ENCODE results near the gene TNFRSF14. TPM values are rescaled to one million over a fixed set of nuclear protein-coding genes. Genes with fewer than 3 reads are reported as not detected.

Gene TNFRSF14
- polyA plus RNA-seq, 2 of the 4 experiments (the other 2 are of a cell fraction), result 0.16 to 0.25 TPM

DNA sequence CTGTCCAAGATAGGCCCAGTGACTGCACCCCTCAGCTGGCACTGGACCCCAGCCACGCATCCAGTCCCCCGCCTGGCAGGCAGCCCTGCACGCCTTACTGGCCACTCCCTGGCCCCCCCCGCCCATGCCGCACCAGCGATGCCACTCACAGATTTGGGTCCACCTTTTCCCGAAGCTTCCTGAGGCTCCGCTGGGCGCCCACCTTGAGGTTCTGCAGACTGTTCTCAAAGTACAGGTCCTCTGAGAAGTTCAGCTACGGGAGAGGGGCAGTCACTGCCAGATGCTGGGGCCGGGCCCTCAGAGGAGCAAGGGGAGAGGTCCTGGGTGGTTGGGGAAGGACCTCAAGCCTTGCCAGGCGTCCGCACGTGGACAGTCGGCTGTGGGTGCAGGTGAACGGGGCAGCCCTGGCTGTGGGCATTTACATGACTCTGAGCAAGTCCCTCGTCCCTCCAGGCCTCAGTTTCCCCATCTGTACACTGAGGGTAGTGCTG lies 38.5 kb downstream of the TNFRSF14 start (continued):
- TF ChIP-seq, protein P1, sequence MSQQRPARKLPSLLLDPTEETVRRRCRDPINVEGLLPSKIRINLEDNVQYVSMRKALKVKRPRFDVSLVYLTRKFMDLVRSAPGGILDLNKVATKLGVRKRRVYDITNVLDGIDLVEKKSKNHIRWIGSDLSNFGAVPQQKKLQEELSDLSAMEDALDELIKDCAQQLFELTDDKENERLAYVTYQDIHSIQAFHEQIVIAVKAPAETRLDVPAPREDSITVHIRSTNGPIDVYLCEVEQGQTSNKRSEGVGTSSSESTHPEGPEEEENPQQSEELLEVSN (IDR thresholded peaks at IDR 0.05; ENCODE audit: borderline replicate concordance, low read depth), result no peak
- TF ChIP-seq ZC3H11A (IDR thresholded peaks at IDR 0.05) (no peak), ESRRA (IDR thresholded peaks at IDR 0.05; ENCODE audit: borderline replicate concordance, low read length) (no peak), CHD4 (IDR thresholded peaks at IDR 0.05; ENCODE audit: borderline replicate concordance) (no peak), POLR2A (IDR thresholded peaks at IDR 0.05; ENCODE audit: low read length) (no peak), NPAS2 (CRISPR knock-in tag; IDR thresholded peaks at IDR 0.05; ENCODE audit: borderline replicate concordance) (no peak)
- TF ChIP-seq, protein P2, sequence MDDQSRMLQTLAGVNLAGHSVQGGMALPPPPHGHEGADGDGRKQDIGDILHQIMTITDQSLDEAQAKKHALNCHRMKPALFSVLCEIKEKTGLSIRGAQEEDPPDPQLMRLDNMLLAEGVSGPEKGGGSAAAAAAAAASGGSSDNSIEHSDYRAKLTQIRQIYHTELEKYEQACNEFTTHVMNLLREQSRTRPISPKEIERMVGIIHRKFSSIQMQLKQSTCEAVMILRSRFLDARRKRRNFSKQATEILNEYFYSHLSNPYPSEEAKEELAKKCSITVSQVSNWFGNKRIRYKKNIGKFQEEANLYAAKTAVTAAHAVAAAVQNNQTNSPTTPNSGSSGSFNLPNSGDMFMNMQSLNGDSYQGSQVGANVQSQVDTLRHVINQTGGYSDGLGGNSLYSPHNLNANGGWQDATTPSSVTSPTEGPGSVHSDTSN (IDR thresholded peaks at IDR 0.05), result no peak
- TF ChIP-seq, protein P3, sequence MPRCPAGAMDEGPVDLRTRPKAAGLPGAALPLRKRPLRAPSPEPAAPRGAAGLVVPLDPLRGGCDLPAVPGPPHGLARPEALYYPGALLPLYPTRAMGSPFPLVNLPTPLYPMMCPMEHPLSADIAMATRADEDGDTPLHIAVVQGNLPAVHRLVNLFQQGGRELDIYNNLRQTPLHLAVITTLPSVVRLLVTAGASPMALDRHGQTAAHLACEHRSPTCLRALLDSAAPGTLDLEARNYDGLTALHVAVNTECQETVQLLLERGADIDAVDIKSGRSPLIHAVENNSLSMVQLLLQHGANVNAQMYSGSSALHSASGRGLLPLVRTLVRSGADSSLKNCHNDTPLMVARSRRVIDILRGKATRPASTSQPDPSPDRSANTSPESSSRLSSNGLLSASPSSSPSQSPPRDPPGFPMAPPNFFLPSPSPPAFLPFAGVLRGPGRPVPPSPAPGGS (IDR thresholded peaks at IDR 0.05), result no peak

DNA sequence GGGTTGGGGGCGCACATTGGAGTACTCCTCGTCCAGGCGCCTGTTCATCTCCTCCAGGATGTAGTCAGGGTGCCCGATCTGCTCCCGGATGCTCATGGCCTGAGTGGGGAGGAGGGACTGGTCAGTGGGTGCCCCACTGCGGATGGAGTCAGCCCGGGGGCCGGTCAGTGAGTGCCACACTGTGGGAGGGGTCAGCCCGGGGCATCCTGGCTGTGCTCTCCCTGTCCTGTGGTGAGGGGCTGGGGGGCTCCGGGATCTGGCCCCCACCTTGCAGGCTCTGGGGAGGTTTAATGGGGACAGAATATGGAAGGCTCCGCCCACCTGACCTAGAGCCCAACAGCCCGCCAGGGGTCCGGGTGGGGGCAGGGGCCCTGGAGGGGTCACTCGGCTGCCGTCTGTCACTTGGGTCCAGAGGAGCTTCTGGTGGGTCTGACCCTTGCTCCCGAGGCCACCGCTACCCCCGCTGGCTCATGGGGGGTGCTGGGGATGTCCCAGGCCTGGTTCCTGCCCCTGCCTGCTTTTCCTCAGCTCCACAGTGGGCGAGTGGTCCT lies 39.2 kb downstream of the TNFRSF14 start:
- H3K4me2 ChIP-seq, result no peak overlapping the region
- H3K9me3 ChIP-seq, result no peaks in the 10 kb centered on the region
- H3K4me3 ChIP-seq, result no peak overlapping the region
- WGBS (ENCODE audit: missing lambda C conversion rate), result 40% methylated on average over 7 of the region's 19 CpGs
- TF ChIP-seq, protein P4, sequence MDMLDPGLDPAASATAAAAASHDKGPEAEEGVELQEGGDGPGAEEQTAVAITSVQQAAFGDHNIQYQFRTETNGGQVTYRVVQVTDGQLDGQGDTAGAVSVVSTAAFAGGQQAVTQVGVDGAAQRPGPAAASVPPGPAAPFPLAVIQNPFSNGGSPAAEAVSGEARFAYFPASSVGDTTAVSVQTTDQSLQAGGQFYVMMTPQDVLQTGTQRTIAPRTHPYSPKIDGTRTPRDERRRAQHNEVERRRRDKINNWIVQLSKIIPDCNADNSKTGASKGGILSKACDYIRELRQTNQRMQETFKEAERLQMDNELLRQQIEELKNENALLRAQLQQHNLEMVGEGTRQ (IDR thresholded peaks at IDR 0.05), result no peak
- no peak for TF ChIP-seq MAFK (IDR thresholded peaks at IDR 0.05; ENCODE audit: partially characterized antibody)
- TF ChIP-seq RARB (CRISPR knock-in tag; IDR thresholded peaks at IDR 0.05), result no peak
- no peak for TF ChIP-seq NPAS2 (CRISPR knock-in tag; IDR thresholded peaks at IDR 0.05; ENCODE audit: borderline replicate concordance)
- TF ChIP-seq, protein P5, sequence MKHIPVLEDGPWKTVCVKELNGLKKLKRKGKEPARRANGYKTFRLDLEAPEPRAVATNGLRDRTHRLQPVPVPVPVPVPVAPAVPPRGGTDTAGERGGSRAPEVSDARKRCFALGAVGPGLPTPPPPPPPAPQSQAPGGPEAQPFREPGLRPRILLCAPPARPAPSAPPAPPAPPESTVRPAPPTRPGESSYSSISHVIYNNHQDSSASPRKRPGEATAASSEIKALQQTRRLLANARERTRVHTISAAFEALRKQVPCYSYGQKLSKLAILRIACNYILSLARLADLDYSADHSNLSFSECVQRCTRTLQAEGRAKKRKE (CRISPR knock-in tag; IDR thresholded peaks at IDR 0.05; ENCODE audit: low read depth), result no peak
- TF ChIP-seq HEYL (CRISPR knock-in tag; IDR thresholded peaks at IDR 0.05), result no peak
- TF ChIP-seq RCOR1 (IDR thresholded peaks at IDR 0.05; ENCODE audit: low read depth, low read length), result no peak
- no peak for TF ChIP-seq EHF (CRISPR knock-in tag; IDR thresholded peaks at IDR 0.05)
- TF ChIP-seq TP53 (CRISPR knock-in tag; IDR thresholded peaks at IDR 0.05), result no peak
- no peak for TF ChIP-seq FOSL2 (IDR thresholded peaks at IDR 0.05)
- TF ChIP-seq FOSL2 (CRISPR knock-in tag; IDR thresholded peaks at IDR 0.05), result no peak
- no peak for TF ChIP-seq MYC (IDR thresholded peaks at IDR 0.05; ENCODE audit: borderline replicate concordance, low read length)
- ChIA-PET CTCF (no interaction called here), POLR2A (no interaction called here)
- ATAC-seq (no peak), DNase-seq (ENCODE audit: low read depth in 1 of 2, low spot score in 1 of 2) (no peak), FAIRE-seq (no peak)
- no peak overlapping the region for H3K27ac ChIP-seq
- H3K4me1 ChIP-seq, result no peaks in the 10 kb centered on the region

DNA sequence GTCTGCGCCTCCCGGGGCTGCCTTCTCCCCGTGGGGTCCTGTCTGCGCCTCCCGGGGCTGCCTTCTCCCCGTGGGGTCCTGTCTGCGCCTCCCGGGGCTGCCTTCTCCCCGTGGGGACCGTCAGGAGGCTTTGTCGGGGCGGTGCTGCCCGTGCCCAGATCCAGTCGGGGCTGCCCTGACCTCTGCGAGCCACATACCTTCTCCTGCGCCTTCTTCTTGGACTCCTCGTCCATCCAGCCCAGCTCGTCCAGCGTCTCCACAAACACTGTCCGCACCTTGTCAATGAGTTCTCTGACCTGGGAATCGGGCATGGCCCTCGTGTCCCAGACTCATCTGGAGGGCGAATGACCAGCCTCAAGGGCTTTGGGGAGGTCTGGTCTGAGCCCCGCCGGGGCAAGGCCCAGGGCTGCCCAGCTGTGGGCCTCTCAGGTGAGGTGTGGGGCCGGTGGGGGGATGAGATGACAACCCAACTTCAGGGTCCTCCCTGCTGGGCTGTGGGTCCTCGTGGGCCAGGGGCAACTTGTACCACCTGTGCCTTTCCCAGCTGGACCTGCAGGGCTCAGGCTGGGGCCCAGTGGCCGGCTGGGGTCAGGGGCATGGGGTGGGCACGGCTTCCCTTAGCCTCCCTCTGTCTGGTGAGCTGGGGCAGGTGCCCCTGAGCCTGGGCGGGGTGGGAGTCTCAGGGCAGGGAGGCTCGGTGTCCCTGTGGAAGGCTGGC lies 39.8 kb downstream of the TNFRSF14 start:
- POLR2A ChIA-PET, result no interaction called here
- 60% methylated on average over 21 of the region's 31 CpGs for whole genome bisulfite sequencing (ENCODE audit: missing lambda C conversion rate)
- TF ChIP-seq ZNF302 (CRISPR knock-in tag; IDR thresholded peaks at IDR 0.05) (no peak), ESRRA (IDR thresholded peaks at IDR 0.05; ENCODE audit: borderline replicate concordance, low read length) (no peak), CBX8 (IDR thresholded peaks at IDR 0.05) (no peak)
- Histone ChIP-seq H3K4me3 (no peak overlapping the region), H3K9me3 (no peaks in the 10 kb centered on the region), H3K27ac (no peak overlapping the region), H3K4me1 (no peaks in the 10 kb centered on the region), H3K4me2 (no peak overlapping the region)
- DNase-seq (ENCODE audit: low read depth in 1 of 2, low spot score in 1 of 2) (no peak), ATAC-seq (no peak), FAIRE-seq (no peak)
- CTCF ChIA-PET, result no interaction called here

Measured in A549 (cell line).